Suprapubic skin (tissue), 4 donors: Measurements from ENCODE around the gene VPS25. TPM values are rescaled to one million over a fixed set of nuclear protein-coding genes. Genes with fewer than 3 reads are reported as not detected.
"Not testable (repeated sequence)": the region's sequence is repeated elsewhere in the genome, so short reads cannot be mapped to it uniquely, and the experiment has no call there.

ENCODE experiments used
- DNase-seq, 2 donors: peaks; one replicate each; pipeline ENCODE4 v3.0.0-alpha.2; 2019; ENCODE audit warnings: low spot score in 2 of 2
- H3K27ac ChIP-seq: fragments of 200-600 bp; sonication (generic); one replicate; pipeline ENCODE4 v1.5.1; 2019
- H3K27me3 ChIP-seq: fragments of 200-600 bp; sonication (generic); one replicate; pipeline ENCODE4 v1.5.1; 2019
- H3K36me3 ChIP-seq: fragments of 200-600 bp; sonication (generic); one replicate; pipeline ENCODE4 v1.5.1; 2019
- H3K4me1 ChIP-seq: fragments of 200-600 bp; sonication (generic); one replicate; pipeline ENCODE4 v1.5.1; 2019
- H3K4me3 ChIP-seq: fragments of 200-600 bp; sonication (generic); one replicate; pipeline ENCODE4 v1.5.1; 2019; ENCODE audit warnings: mild to moderate bottlenecking
- H3K9me3 ChIP-seq: fragments of 200-600 bp; sonication (generic); one replicate; pipeline ENCODE4 v1.5.1; 2019
- EP300 ChIP-seq: sonication (generic); formaldehyde crosslinking; IDR thresholded peaks from one replicate; pipeline ENCODE4 v1.6.1; 2017; ENCODE audit warnings: antibody characterized with exemption
- POLR2A ChIP-seq, 2 donors: fragments of 450-650 bp; IDR thresholded peaks; one replicate each; pipeline ENCODE4 v1.6.1; 2017; ENCODE audit warnings: antibody characterized with exemption in 2 of 2, mild to moderate bottlenecking in 2 of 2, moderate library complexity in 2 of 2
- POLR2AphosphoS5 ChIP-seq, 3 donors: sonication (generic); formaldehyde crosslinking; IDR thresholded peaks; one replicate each; pipeline ENCODE4 v1.6.1; 2017; ENCODE audit warnings: antibody characterized with exemption in 3 of 3
- WGBS: methylation state at CpG from one replicate; pipeline ENCODE4 v1.1.5; 2018; 5-methylcytosine and 5-hydroxymethylcytosine counted together
- total RNA-seq, 4 donors: library from RNA; depleted of rRNA; stranded (reverse); fragments of >200 nt; gene quantifications; one replicate each; pipeline ENCODE4 v1.1.0, GENCODE V29; 2016
- TF ChIP-seq, protein P1 (sequence below), 2 donors: fragments of 200-600 bp in 1 of 2; fragments of 450-650 bp in 1 of 2; sonication (generic) in 1 of 2; IDR thresholded peaks; one replicate each; pipeline ENCODE4 v1.5.1; 2016 to 2019; ENCODE audit warnings: antibody characterized with exemption in 2 of 2, mild to moderate bottlenecking in 1 of 2, moderate library complexity in 1 of 2

Gene VPS25
- total RNA-seq, 4 donors from 2014 or later: 49.1 to 66.5 (median 59.0) TPM

DNA sequence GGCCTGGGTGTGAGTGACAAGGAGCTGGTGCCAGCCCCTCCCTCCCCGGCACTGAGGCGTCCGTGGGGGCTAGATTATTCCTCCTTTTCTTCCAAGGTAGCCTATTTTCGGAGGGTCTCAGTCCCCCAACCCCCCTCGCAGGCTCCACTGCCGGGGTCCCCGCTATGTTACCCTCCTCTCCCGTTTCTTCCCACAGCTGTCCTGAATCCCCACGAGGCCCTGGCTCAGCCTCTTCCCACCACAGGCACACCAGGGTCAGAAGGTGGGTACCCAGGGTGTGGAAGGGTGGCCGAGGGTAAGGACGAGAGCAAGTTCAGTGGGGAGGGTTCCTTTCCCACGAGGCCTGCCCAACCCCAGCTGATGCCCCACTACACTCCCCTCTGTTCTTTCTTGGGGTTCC lies 11.6 kb upstream of the VPS25 start:
- DNase-seq: no peak

DNA sequence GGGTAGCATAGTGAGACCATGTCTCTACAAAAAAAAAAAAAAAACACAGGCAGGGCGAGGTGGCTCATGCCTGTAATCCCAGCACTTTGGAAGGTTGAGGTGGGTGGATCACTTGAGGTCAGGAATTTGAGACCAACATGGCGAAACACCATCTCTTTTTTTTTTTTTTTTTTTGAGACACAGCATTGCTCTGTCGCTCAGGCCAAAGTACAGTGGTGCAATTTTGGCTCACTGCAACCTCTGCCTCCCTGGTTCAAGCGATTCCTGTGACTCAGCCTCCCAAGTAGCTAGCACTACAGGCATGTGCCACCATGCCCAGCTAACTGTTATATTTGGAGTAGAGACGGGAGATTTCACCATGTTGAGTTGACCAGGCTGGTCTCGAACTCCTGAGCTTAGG lies 7.1 kb upstream of the VPS25 start:
- H3K4me1 ChIP-seq: peaks cover 21% of the 10 kb centered on the region
- no peaks in the 10 kb centered on the region for H3K27me3 ChIP-seq
- no peak overlapping the region for H3K4me3 ChIP-seq
- no peak overlapping the region for H3K27ac ChIP-seq
- WGBS: 85% methylated on average over 5 of the region's 6 CpGs
- DNase-seq: no peak
- H3K36me3 ChIP-seq: no peaks in the 10 kb centered on the region
- TF ChIP-seq POLR2AphosphoS5 (IDR thresholded peaks at IDR 0.05): no peak
- no peak for TF ChIP-seq EP300
- no peak for TF ChIP-seq POLR2A (IDR thresholded peaks at IDR 0.05)
- TF ChIP-seq, protein P1, sequence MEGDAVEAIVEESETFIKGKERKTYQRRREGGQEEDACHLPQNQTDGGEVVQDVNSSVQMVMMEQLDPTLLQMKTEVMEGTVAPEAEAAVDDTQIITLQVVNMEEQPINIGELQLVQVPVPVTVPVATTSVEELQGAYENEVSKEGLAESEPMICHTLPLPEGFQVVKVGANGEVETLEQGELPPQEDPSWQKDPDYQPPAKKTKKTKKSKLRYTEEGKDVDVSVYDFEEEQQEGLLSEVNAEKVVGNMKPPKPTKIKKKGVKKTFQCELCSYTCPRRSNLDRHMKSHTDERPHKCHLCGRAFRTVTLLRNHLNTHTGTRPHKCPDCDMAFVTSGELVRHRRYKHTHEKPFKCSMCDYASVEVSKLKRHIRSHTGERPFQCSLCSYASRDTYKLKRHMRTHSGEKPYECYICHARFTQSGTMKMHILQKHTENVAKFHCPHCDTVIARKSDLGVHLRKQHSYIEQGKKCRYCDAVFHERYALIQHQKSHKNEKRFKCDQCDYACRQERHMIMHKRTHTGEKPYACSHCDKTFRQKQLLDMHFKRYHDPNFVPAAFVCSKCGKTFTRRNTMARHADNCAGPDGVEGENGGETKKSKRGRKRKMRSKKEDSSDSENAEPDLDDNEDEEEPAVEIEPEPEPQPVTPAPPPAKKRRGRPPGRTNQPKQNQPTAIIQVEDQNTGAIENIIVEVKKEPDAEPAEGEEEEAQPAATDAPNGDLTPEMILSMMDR (IDR thresholded peaks at IDR 0.05): no peak
- H3K9me3 ChIP-seq: no peaks in the 10 kb centered on the region

More for the DNA sequence above, 11.6 kb upstream of the VPS25 start:
- Histone ChIP-seq H3K27ac (peak overlapping the region; percentile 64), H3K4me3 (peak overlapping the region; percentile 63), H3K27me3 (no peaks in the 10 kb centered on the region), H3K4me1 (peaks cover 40% of the 10 kb centered on the region), H3K9me3 (no peaks in the 10 kb centered on the region), H3K36me3 (no peaks in the 10 kb centered on the region)
- 47% methylated on average over 12 of the region's 12 CpGs for WGBS
- no peak for TF ChIP-seq EP300
- TF ChIP-seq POLR2AphosphoS5 (IDR thresholded peaks at IDR 0.05): no peak
- TF ChIP-seq, protein P1 (IDR thresholded peaks at IDR 0.05): no peak
- TF ChIP-seq POLR2A (IDR thresholded peaks at IDR 0.05): no peak

DNA sequence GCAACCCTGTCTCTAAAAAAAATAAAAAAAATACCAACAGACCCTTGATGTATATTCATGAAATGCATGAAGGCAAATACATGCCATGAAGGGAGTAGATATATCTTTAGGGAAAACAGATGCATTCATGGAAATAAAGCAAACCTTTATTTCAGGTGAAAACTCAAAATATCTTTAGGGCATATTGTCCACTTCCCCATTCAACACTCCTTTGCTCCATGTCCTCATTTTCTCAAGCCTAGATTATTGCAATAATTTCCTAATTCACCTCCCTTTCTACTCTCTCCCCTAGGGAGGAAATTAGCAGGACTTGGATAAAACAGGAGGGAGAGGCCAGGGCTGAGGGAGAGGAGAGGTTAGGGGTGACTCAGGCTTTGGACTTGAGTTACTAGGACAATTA lies 5.7 kb upstream of the VPS25 start:
- TF ChIP-seq POLR2AphosphoS5 (IDR thresholded peaks at IDR 0.05) (no peak), POLR2A (IDR thresholded peaks at IDR 0.05) (no peak), EP300 (no peak)
- TF ChIP-seq, protein P1 (IDR thresholded peaks at IDR 0.05): no peak
- no peaks in the 10 kb centered on the region for H3K36me3 ChIP-seq
- peaks cover 9% of the 10 kb centered on the region for H3K4me1 ChIP-seq
- H3K4me3 ChIP-seq: no peak overlapping the region
- no peak for DNase-seq
- H3K9me3 ChIP-seq: no peaks in the 10 kb centered on the region
- no peaks in the 10 kb centered on the region for H3K27me3 ChIP-seq
- H3K27ac ChIP-seq: no peak overlapping the region

DNA sequence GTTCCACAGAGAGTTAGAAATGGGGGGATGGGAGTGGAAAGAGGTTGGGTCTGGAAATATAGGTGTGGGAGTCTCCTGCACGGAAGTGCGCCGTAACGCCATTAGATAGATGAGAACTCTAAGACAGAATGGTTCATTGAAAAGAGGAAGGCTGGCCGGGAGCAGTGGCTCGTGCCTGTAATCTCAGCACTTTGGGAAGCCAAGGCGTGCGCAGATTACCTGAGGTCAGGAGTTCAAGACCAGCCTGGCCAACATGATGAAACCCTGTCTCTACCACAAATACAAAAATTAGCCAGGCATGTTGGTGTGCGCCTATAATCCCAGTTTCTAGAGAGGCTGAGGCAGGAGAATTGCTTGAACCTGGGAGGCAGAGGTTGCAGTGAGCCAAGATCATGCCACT lies 5.2 kb upstream of the VPS25 start:
- H3K27ac ChIP-seq, H3K27me3 ChIP-seq, H3K4me1 ChIP-seq, DNase-seq, H3K4me3 ChIP-seq, H3K9me3 ChIP-seq, H3K36me3 ChIP-seq: not testable (repeated sequence)
- WGBS: 77% methylated on average over 9 of the region's 9 CpGs

GRCh38 chr17:42769964-42770363 lies 3.3 kb upstream of the VPS25 start:
- not testable (repeated sequence) for H3K27ac ChIP-seq, DNase-seq, H3K9me3 ChIP-seq, H3K27me3 ChIP-seq, H3K4me3 ChIP-seq, H3K36me3 ChIP-seq
- 87% methylated on average over 10 of the region's 10 CpGs for WGBS
- peaks cover 11% of the 10 kb centered on the region for H3K4me1 ChIP-seq

DNA sequence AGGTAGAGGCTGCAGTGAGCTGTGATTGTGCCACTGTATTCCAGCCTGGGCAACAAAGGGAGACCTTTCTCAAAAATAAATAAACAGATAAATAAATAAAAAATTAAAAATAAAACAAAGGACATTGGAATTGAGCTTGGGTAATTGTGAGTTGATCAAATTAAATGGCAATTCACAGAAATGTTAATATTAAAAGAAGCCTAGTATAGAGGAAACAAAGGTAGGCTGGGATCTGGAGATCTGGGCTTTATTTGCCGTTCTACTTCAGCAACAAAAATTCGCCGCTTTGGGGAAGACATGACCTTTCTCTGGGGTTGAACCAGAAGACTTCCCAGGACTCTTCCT lies 332 bp upstream of the VPS25 start:
- Histone ChIP-seq H3K27ac (peak overlapping the region; percentile 83), H3K4me3 (peak overlapping the region; percentile 92), H3K4me1 (peaks cover 11% of the 10 kb centered on the region), H3K27me3 (no peaks in the 10 kb centered on the region), H3K36me3 (peaks cover 25% of the 10 kb centered on the region), H3K9me3 (no peaks in the 10 kb centered on the region)
- no peak for DNase-seq
- no peak for TF ChIP-seq EP300
- TF ChIP-seq POLR2A (IDR thresholded peaks at IDR 0.05): no peak
- TF ChIP-seq POLR2AphosphoS5 (IDR thresholded peaks at IDR 0.05): no peak
- TF ChIP-seq, protein P1 (IDR thresholded peaks at IDR 0.05): no peak
- 3% methylated on average over 3 of the region's 3 CpGs for WGBS
